ENCODE measurements around the gene STXBP5. TPM values are rescaled to one million over a fixed set of nuclear protein-coding genes. Genes with fewer than 3 reads are reported as not detected.

STXBP5 gene
- total RNA-seq, 1 experiment from 2014 or later = 11.6 TPM

- no peak overlapping the region for H2BK5ac ChIP-seq (ENCODE audit: insufficient read length, low read length)
- no peaks in the 10 kb centered on the region; the same call in 1 of the 2 replicates for H3K4me1 ChIP-seq (ENCODE audit: insufficient read depth, low read length)
- H3K18ac ChIP-seq (ENCODE audit: insufficient read length, low read depth, low read length) = no peak overlapping the region
- no peak overlapping the region for H3K4me3 Mint-ChIP-seq
- H3K79me2 ChIP-seq (ENCODE audit: insufficient read depth, low read length) = peaks cover 1% of the 10 kb centered on the region; the same call in 1 of the 2 replicates
- no peak overlapping the region for H3K9ac ChIP-seq (ENCODE audit: extremely low read depth, insufficient read length, low read length)
- no peak for TF ChIP-seq CTCF (conservative IDR thresholded peaks at IDR 0.05)
- no peak overlapping the region for H3K27ac ChIP-seq (ENCODE audit: insufficient read length, low read depth, low read length)
- H3K9me3 Mint-ChIP-seq = no peaks in the 10 kb centered on the region
- no peaks in the 10 kb centered on the region for H3K27me3 ChIP-seq (ENCODE audit: insufficient read depth, low read length)
- no peak overlapping the region for H3K27ac Mint-ChIP-seq
- no peak overlapping the region for H3K14ac ChIP-seq (ENCODE audit: insufficient read depth, low read length)
- H3K23me2 ChIP-seq (ENCODE audit: insufficient read length, low read depth, low read length, poor library complexity, severe bottlenecking) = peaks cover 2% of the 10 kb centered on the region
- H3K4ac ChIP-seq (ENCODE audit: low read depth, low read length) = no peak overlapping the region
- peaks cover 9 to 12% of the 10 kb centered on the region in 2 experiments for H3K4me1 Mint-ChIP-seq
- no peak overlapping the region for H3T11ph ChIP-seq (ENCODE audit: low read length)
- H2AFZ ChIP-seq (ENCODE audit: low read length) = no peak overlapping the region
- no peaks in the 10 kb centered on the region for H4K20me1 ChIP-seq (ENCODE audit: control insufficient read depth, insufficient read depth, insufficient read length)
- no peak overlapping the region for H2AK5ac ChIP-seq (ENCODE audit: insufficient read length, low read length)
- no peak for DNase-seq
- no peak overlapping the region for H2BK120ac ChIP-seq (ENCODE audit: low read depth, low read length, poor library complexity, severe bottlenecking)
- H3K4me2 ChIP-seq (ENCODE audit: insufficient read depth, insufficient read length, low read length) = no peak overlapping the region
- no peaks in the 10 kb centered on the region for H3K9me3 ChIP-seq (ENCODE audit: control insufficient read depth, low read depth, low read length)
- no peak overlapping the region for H2BK15ac ChIP-seq (ENCODE audit: low read depth, low read length)
- no peak overlapping the region for H4K91ac ChIP-seq (ENCODE audit: insufficient read length, low read depth, low read length)
- no peak overlapping the region for H4K8ac ChIP-seq (replicated peaks; ENCODE audit: insufficient read length, low read depth, low read length)
- H4K5ac ChIP-seq (ENCODE audit: insufficient read length, low read depth, low read length) = no peak overlapping the region
- no peak overlapping the region for H2BK20ac ChIP-seq (ENCODE audit: low read depth, low read length, poor library complexity, severe bottlenecking)
- no peak overlapping the region for H3K23ac ChIP-seq (ENCODE audit: insufficient read length, low read depth, low read length)
- WGBS (ENCODE audit: extremely low coverage, insufficient read length, low lambda C conversion rate) = 100% methylated on average over 1 of the region's 2 CpGs
- no peak overlapping the region for H2BK12ac ChIP-seq (ENCODE audit: insufficient read length, low read depth, low read length)
- peaks cover 2% of the 10 kb centered on the region for H3K79me1 ChIP-seq (ENCODE audit: insufficient read depth, low read depth, low read length, poor library complexity, severe bottlenecking)
- no peaks in the 10 kb centered on the region; a peak in 1 of 7 replicates for H3K36me3 Mint-ChIP-seq (ENCODE audit: insufficient read depth in 1 of 3, low read depth in 3 of 3)
- no peaks in the 10 kb centered on the region for H3K27me3 Mint-ChIP-seq (ENCODE audit: low read depth)
- H3K56ac ChIP-seq (ENCODE audit: insufficient read length, low read depth, low read length) = no peak overlapping the region
These were observed 5.7 kb downstream of the STXBP5 start for GRCh38 chr6:147209762-147210449.

Data from H9 (cell line).